Type B pancreatic cell (in vitro differentiated cells): ENCODE measurements around the gene TICRR. TPM values are rescaled to one million over a fixed set of nuclear protein-coding genes. Genes with fewer than 3 reads are reported as not detected.

Experiments
- DNase-seq: peaks from one replicate; pipeline ENCODE4 v3.0.0; 2021; ENCODE audit warnings: mixed read lengths; ENCODE audit not compliant: unreplicated experiment; ENCODE audit errors: extremely low spot score
- H3K27ac Mint-ChIP-seq: 2 replicates; pipeline ENCODE4 v1.8.0; 2021; ENCODE audit warnings: mild to moderate bottlenecking, mixed read lengths
- H3K27me3 Mint-ChIP-seq: 2 replicates; pipeline ENCODE4 v1.8.0; 2021; ENCODE audit warnings: mixed read lengths
- H3K36me3 Mint-ChIP-seq: 2 replicates; pipeline ENCODE4 v1.8.0; 2021; ENCODE audit warnings: mixed read lengths
- H3K4me1 Mint-ChIP-seq: one replicate; pipeline ENCODE4 v1.8.0; 2021; ENCODE audit warnings: mixed read lengths; ENCODE audit not compliant: unreplicated experiment
- H3K4me3 Mint-ChIP-seq: 2 replicates; pipeline ENCODE4 v1.8.0; 2021; ENCODE audit warnings: mild to moderate bottlenecking, mixed read lengths
- H3K9me3 Mint-ChIP-seq: 2 replicates; pipeline ENCODE4 v1.8.0; 2021; ENCODE audit warnings: mixed read lengths
- CTCF ChIP-seq: fragments of 200-600 bp; sonication (generic); conservative IDR thresholded peaks from 2 replicates; pipeline ENCODE4 v1.5.0; 2021; ENCODE audit warnings: antibody characterized with exemption, mild to moderate bottlenecking
- total RNA-seq: library from RNA; stranded (reverse); gene quantifications from 2 replicates; pipeline ENCODE4 v1.2.1, GENCODE V29; 2021; ENCODE audit warnings: low replicate concordance

Gene TICRR
- total RNA-seq, 1 donor from 2014 or later, result 23.4 TPM

- no peak overlapping the region for H3K27ac Mint-ChIP-seq
- no peaks in the 10 kb centered on the region for H3K9me3 Mint-ChIP-seq
- peaks cover 13% of the 10 kb centered on the region for H3K4me1 Mint-ChIP-seq
- H3K4me3 Mint-ChIP-seq, result no peak overlapping the region
- TF ChIP-seq CTCF, result no peak
- H3K27me3 Mint-ChIP-seq, result peaks cover 5% of the 10 kb centered on the region
- no peak for DNase-seq
- H3K36me3 Mint-ChIP-seq, result peaks cover 3% of the 10 kb centered on the region
Observed at GRCh38 chr15:89652666-89653065, 77.4 kb downstream of the TICRR start.

- H3K27ac Mint-ChIP-seq, result no peak overlapping the region
- peaks cover 13% of the 10 kb centered on the region for H3K4me1 Mint-ChIP-seq
- DNase-seq, result no peak
- TF ChIP-seq CTCF, result no peak
- H3K36me3 Mint-ChIP-seq, result peaks cover 3% of the 10 kb centered on the region
- H3K27me3 Mint-ChIP-seq, result peaks cover 5% of the 10 kb centered on the region
- no peaks in the 10 kb centered on the region for H3K9me3 Mint-ChIP-seq
- peak overlapping the region; percentile 66 for H3K4me3 Mint-ChIP-seq
Observed at GRCh38 chr15:89653578-89653977, 78.3 kb downstream of the TICRR start.

- Mint-ChIP-seq H3K4me3 (peak overlapping the region; percentile 86), H3K9me3 (no peaks in the 10 kb centered on the region), H3K4me1 (peaks cover 13% of the 10 kb centered on the region), H3K27me3 (peaks cover 11% of the 10 kb centered on the region), H3K36me3 (peaks cover 3% of the 10 kb centered on the region), H3K27ac (peak overlapping the region; percentile 62)
- TF ChIP-seq CTCF, result no peak
- DNase-seq, result no peak
Observed at GRCh38 chr15:89654301-89654761, 79.1 kb downstream of the TICRR start.

GRCh38 chr15:89654847-89655805, 79.9 kb downstream of the TICRR start, which contains the start of gene KIF7:
Gene KIF7 (minus strand): TSS chr15:89655467. CDS start chr15:89652930, 2,537 bp downstream.
- H3K27ac Mint-ChIP-seq, result peak within 1 kb of the TSS; percentile 62
- no peak for TF ChIP-seq CTCF
- H3K27me3 Mint-ChIP-seq, result peaks cover 18% of the 10 kb centered on the region
- H3K36me3 Mint-ChIP-seq, result peaks cover 3% of the 10 kb centered on the region
- DNase-seq, result no peak
- peak within 1 kb of the TSS; percentile 86 for H3K4me3 Mint-ChIP-seq
- peaks cover 13% of the 10 kb centered on the region for H3K4me1 Mint-ChIP-seq
- no peaks in the 10 kb centered on the region for H3K9me3 Mint-ChIP-seq

GRCh38 chr15:89656116-89656815, 81.0 kb downstream of the TICRR start:
- H3K27ac Mint-ChIP-seq, result no peak overlapping the region
- H3K9me3 Mint-ChIP-seq, result peaks cover 4% of the 10 kb centered on the region
- no peak for DNase-seq
- no peak for TF ChIP-seq CTCF
- H3K36me3 Mint-ChIP-seq, result peaks cover 3% of the 10 kb centered on the region
- peaks cover 25% of the 10 kb centered on the region for H3K27me3 Mint-ChIP-seq
- H3K4me3 Mint-ChIP-seq, result peak overlapping the region; percentile 86
- peaks cover 13% of the 10 kb centered on the region for H3K4me1 Mint-ChIP-seq
